Measurements from ENCODE around the gene AOC2.
"Not testable (repeated sequence)": the region's sequence is repeated elsewhere in the genome, so short reads cannot be mapped to it uniquely, and the experiment has no call there.

AOC2 gene

GRCh38 chr17:42885806-42886205 lies 41.4 kb downstream of the AOC2 start:
- not testable (repeated sequence) for H3K36me3 ChIP-seq (ENCODE audit: control insufficient read depth in 2 of 2, insufficient read depth in 2 of 2, low read length in 2 of 2); H3K4me3 ChIP-seq (ENCODE audit: low read length in 2 of 2); H3K27ac ChIP-seq (ENCODE audit: low read length)

GRCh38 chr17:42886283-42887176 lies 42.1 kb downstream of the AOC2 start:
- Histone ChIP-seq H3K4me3 (ENCODE audit: low read length in 2 of 2) (no peak overlapping the region), H3K4me1 (ENCODE audit: control insufficient read depth, insufficient read depth, low read length) (peaks cover 9% of the 10 kb centered on the region), H3K9ac (ENCODE audit: low read length in 2 of 2) (no peak overlapping the region), H3K27ac (ENCODE audit: low read length) (no peak overlapping the region), H3K27me3 (ENCODE audit: control insufficient read depth in 1 of 2, insufficient read depth in 2 of 2, low read length in 2 of 2) (no peaks in the 10 kb centered on the region), H3K36me3 (ENCODE audit: control insufficient read depth in 2 of 2, insufficient read depth in 2 of 2, low read length in 2 of 2) (no peaks in the 10 kb centered on the region), H3K9me3 (ENCODE audit: control insufficient read depth in 2 of 2, low read length in 2 of 2) (no peaks in the 10 kb centered on the region)

More at GRCh38 chr17:42885806-42886205, 41.4 kb downstream of the AOC2 start:
- H3K4me1 ChIP-seq (ENCODE audit: control insufficient read depth, insufficient read depth, low read length); H3K9me3 ChIP-seq (ENCODE audit: control insufficient read depth in 2 of 2, low read length in 2 of 2); H3K27me3 ChIP-seq (ENCODE audit: control insufficient read depth in 1 of 2, insufficient read depth in 2 of 2, low read length in 2 of 2); H3K9ac ChIP-seq (ENCODE audit: low read length in 2 of 2): not testable (repeated sequence)

- H3K9me3 ChIP-seq (ENCODE audit: control insufficient read depth in 2 of 2, low read length in 2 of 2) = no peaks in the 10 kb centered on the region
- H3K4me3 ChIP-seq (ENCODE audit: low read length in 2 of 2) = no peak overlapping the region
- H3K27ac ChIP-seq (ENCODE audit: low read length) = no peak overlapping the region
- H3K4me1 ChIP-seq (ENCODE audit: control insufficient read depth, insufficient read depth, low read length) = peaks cover 12% of the 10 kb centered on the region
- no peaks in the 10 kb centered on the region for H3K27me3 ChIP-seq (ENCODE audit: control insufficient read depth in 1 of 2, insufficient read depth in 2 of 2, low read length in 2 of 2)
- H3K36me3 ChIP-seq (ENCODE audit: control insufficient read depth in 2 of 2, insufficient read depth in 2 of 2, low read length in 2 of 2) = no peaks in the 10 kb centered on the region
- H3K9ac ChIP-seq (ENCODE audit: low read length in 2 of 2) = no peak overlapping the region
Observed at GRCh38 chr17:42889809-42890208, 45.4 kb downstream of the AOC2 start.

GRCh38 chr17:42891539-42892152 lies 47.3 kb downstream of the AOC2 start:
- Histone ChIP-seq H3K36me3 (ENCODE audit: control insufficient read depth in 2 of 2, insufficient read depth in 2 of 2, low read length in 2 of 2) (no peaks in the 10 kb centered on the region), H3K27ac (ENCODE audit: low read length) (peak overlapping the region; percentile 80), H3K9ac (ENCODE audit: low read length in 2 of 2) (peak overlapping the region; percentile 17 to 78), H3K4me3 (ENCODE audit: low read length in 2 of 2) (peak overlapping the region in 1 of 2 donors; percentile 29), H3K4me1 (ENCODE audit: control insufficient read depth, insufficient read depth, low read length) (peaks cover 17% of the 10 kb centered on the region), H3K27me3 (ENCODE audit: control insufficient read depth in 1 of 2, insufficient read depth in 2 of 2, low read length in 2 of 2) (no peaks in the 10 kb centered on the region), H3K9me3 (ENCODE audit: control insufficient read depth in 2 of 2, low read length in 2 of 2) (no peaks in the 10 kb centered on the region)

GRCh38 chr17:42893359-42893758 lies 49.0 kb downstream of the AOC2 start:
- no peak overlapping the region for H3K27ac ChIP-seq (ENCODE audit: low read length)
- H3K9ac ChIP-seq (ENCODE audit: low read length in 2 of 2) = no peak overlapping the region
- H3K4me3 ChIP-seq (ENCODE audit: low read length in 2 of 2) = no peak overlapping the region
- H3K9me3 ChIP-seq (ENCODE audit: control insufficient read depth in 2 of 2, low read length in 2 of 2) = no peaks in the 10 kb centered on the region
- H3K27me3 ChIP-seq (ENCODE audit: control insufficient read depth in 1 of 2, insufficient read depth in 2 of 2, low read length in 2 of 2) = no peaks in the 10 kb centered on the region
- peaks cover 17% of the 10 kb centered on the region for H3K4me1 ChIP-seq (ENCODE audit: control insufficient read depth, insufficient read depth, low read length)
- no peaks in the 10 kb centered on the region for H3K36me3 ChIP-seq (ENCODE audit: control insufficient read depth in 2 of 2, insufficient read depth in 2 of 2, low read length in 2 of 2)

GRCh38 chr17:42894283-42895184 lies 50.2 kb downstream of the AOC2 start:
- Histone ChIP-seq H3K27ac (ENCODE audit: low read length) (no peak overlapping the region), H3K4me3 (ENCODE audit: low read length in 2 of 2) (no peak overlapping the region), H3K9ac (ENCODE audit: low read length in 2 of 2) (peak overlapping the region in 1 of 2 donors; percentile 13), H3K36me3 (ENCODE audit: control insufficient read depth in 2 of 2, insufficient read depth in 2 of 2, low read length in 2 of 2) (no peaks in the 10 kb centered on the region), H3K9me3 (ENCODE audit: control insufficient read depth in 2 of 2, low read length in 2 of 2) (no peaks in the 10 kb centered on the region), H3K27me3 (ENCODE audit: control insufficient read depth in 1 of 2, insufficient read depth in 2 of 2, low read length in 2 of 2) (no peaks in the 10 kb centered on the region), H3K4me1 (ENCODE audit: control insufficient read depth, insufficient read depth, low read length) (peaks cover 17% of the 10 kb centered on the region)

- no peak overlapping the region for H3K27ac ChIP-seq (ENCODE audit: low read length)
- H3K4me1 ChIP-seq (ENCODE audit: control insufficient read depth, insufficient read depth, low read length) = peaks cover 17% of the 10 kb centered on the region
- H3K9ac ChIP-seq (ENCODE audit: low read length in 2 of 2) = no peak overlapping the region
- no peaks in the 10 kb centered on the region for H3K36me3 ChIP-seq (ENCODE audit: control insufficient read depth in 2 of 2, insufficient read depth in 2 of 2, low read length in 2 of 2)
- no peaks in the 10 kb centered on the region for H3K9me3 ChIP-seq (ENCODE audit: control insufficient read depth in 2 of 2, low read length in 2 of 2)
- H3K27me3 ChIP-seq (ENCODE audit: control insufficient read depth in 1 of 2, insufficient read depth in 2 of 2, low read length in 2 of 2) = no peaks in the 10 kb centered on the region
- no peak overlapping the region for H3K4me3 ChIP-seq (ENCODE audit: low read length in 2 of 2)
Observed at GRCh38 chr17:42895185-42895555, 50.8 kb downstream of the AOC2 start.

GRCh38 chr17:42898147-42898811 lies 53.9 kb downstream of the AOC2 start:
- Histone ChIP-seq H3K27ac (ENCODE audit: low read length) (no peak overlapping the region), H3K4me1 (ENCODE audit: control insufficient read depth, insufficient read depth, low read length) (peaks cover 4% of the 10 kb centered on the region), H3K9ac (ENCODE audit: low read length in 2 of 2) (no peak overlapping the region), H3K27me3 (ENCODE audit: control insufficient read depth in 1 of 2, insufficient read depth in 2 of 2, low read length in 2 of 2) (no peaks in the 10 kb centered on the region), H3K36me3 (ENCODE audit: control insufficient read depth in 2 of 2, insufficient read depth in 2 of 2, low read length in 2 of 2) (no peaks in the 10 kb centered on the region), H3K9me3 (ENCODE audit: control insufficient read depth in 2 of 2, low read length in 2 of 2) (no peaks in the 10 kb centered on the region), H3K4me3 (ENCODE audit: low read length in 2 of 2) (no peak overlapping the region)

- not testable (repeated sequence) for H3K27ac ChIP-seq (ENCODE audit: low read length); H3K27me3 ChIP-seq (ENCODE audit: control insufficient read depth in 1 of 2, insufficient read depth in 2 of 2, low read length in 2 of 2)
Observed at GRCh38 chr17:42899981-42900380, 55.6 kb downstream of the AOC2 start.

More at GRCh38 chr17:42899981-42900380, 55.6 kb downstream of the AOC2 start:
- H3K36me3 ChIP-seq (ENCODE audit: control insufficient read depth in 2 of 2, insufficient read depth in 2 of 2, low read length in 2 of 2); H3K4me1 ChIP-seq (ENCODE audit: control insufficient read depth, insufficient read depth, low read length); H3K4me3 ChIP-seq (ENCODE audit: low read length in 2 of 2); H3K9me3 ChIP-seq (ENCODE audit: control insufficient read depth in 2 of 2, low read length in 2 of 2); H3K9ac ChIP-seq (ENCODE audit: low read length in 2 of 2): not testable (repeated sequence)

Measured in stomach smooth muscle (tissue), 2 donors.